Fibroblast of skin of back (primary cell): Measurements from ENCODE around the gene AASS.

Experiments used
- DNase-seq: peaks from one replicate; pipeline ENCODE4 v3.0.0-alpha.2; 2013

The AASS gene

DNA sequence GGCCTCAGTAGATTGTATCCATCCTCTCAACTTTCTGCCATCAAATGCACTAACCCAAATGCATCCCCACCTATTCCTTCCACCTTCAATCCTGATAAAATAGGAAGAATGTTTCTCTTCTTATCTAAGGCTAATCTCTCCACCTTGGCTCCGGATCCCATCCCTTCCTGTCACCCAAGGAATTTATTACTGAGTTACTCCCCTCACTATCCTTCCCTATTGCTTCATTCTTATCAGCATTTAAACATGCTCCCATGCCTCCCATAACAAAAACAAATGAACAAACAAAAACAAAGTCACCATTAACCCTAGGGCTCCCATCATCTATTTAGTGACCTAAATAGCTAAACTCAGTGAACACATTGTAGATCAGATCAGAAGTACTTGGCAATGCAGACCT, 25.3 kb downstream of the AASS start:
- DNase-seq = no peak

DNA sequence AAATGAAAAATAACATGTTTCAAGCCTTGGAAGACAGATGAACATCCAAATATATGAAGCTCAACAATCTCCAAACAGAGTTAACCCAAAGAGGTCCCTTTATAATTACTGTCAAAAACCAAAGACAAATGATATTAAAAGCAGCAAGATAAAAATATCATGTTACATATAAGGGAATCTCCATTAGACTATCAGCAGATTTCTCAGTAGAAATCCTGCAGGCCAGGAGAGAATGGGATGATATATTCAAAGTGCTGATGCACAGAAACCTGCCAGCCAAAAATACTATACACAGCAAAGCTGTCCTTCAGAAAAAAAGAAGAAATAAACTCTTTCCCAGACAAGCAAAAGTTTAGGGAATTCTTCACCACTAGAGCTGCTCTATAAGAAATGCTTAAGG, 41.0 kb downstream of the AASS start:
- DNase-seq = no peak

DNA sequence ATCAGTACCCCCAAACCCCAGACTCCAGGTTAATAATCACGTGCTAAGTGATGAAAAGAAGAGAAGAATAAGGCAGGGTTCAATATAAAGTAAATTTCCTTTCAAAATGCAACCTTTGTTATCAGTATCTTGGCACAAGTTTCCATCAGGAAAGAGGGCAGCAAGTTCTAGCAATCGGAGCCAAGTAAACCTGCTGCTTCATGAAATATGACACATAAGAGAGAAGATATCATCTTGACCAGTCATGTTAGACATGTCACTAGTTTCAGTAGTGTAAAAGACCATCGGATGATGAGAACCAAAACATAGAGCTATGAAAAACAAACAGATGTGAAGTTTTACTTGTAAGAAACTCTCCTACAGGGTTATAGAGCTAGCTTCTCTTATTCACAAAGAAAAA, 44.0 kb downstream of the AASS start:
- DNase-seq = no peak

DNA sequence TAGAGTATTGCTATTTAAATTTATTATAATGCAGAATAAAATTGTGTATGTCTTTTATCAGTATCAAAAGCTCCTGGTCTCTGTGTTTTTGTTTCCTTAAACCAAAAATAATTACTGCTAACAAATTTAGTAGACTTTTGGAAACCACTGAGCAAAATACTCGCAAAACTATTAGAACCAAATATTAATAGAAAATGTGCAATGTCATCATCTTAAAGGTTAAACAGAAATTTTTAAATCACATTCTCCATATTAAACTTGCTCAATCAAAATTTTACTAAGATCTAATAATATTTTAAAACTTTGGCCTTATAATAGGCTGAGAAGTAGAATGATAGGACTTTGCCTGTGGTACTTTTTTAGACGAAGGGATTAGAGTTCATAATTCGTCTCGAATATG, 48.4 kb downstream of the AASS start:
- no peak for DNase-seq

DNA sequence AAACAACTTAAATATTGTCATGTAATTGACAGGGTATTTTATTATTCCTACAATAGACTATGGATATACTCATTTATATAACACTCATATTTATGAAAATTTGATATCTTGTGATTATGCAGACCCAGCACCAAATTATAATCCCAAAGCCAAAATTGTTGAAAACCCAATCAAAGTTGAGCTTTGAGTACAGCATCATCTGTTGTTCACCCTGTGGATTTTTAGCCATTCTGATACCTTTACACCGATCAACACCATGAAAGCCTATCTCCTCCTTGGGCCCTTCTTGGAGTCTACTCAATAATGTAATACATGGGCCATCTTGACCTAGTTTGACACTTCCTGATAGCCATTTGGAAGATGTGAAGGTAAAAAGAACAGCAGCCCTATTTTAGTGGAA, 49.5 kb downstream of the AASS start:
- no peak for DNase-seq

DNA sequence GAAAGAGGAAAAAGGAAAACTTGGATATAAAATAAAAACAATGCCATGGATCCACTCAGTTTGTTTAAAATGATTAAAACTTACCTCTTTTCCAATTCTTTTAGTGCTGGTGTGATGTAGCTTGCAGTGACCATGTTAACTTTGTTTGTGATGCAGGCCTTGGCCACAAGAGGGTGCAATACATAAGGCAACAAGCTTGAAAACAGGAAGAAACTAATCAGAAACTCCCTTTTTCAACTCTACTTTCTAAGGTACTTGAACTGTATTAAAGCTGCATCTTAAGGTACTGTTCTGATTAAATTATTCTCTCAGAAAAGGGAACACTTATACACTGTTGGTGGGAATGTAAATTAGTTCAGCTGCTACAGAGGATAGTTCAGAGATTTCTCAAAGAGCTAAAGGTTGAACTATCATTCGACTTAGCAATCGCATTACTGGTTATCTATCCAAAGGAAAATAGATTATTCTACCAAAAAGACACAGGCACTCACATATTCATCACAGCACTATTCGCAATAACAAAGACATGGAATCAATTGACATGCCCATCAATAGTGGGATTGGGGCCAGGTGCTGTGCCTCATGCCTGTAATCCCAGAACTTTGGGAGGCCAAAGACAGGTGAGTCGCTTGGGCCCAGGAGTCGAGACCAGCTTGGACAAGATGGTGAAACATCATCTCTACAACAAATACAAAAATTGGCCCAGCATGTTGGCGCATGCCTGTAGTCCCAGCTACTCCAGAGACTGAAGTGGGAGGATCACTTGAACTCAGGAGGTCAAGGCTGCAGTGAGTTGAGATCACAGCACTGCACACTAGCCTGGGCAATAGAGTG, 50.9 kb downstream of the AASS start:
- DNase-seq = peak; percentile 67

DNA sequence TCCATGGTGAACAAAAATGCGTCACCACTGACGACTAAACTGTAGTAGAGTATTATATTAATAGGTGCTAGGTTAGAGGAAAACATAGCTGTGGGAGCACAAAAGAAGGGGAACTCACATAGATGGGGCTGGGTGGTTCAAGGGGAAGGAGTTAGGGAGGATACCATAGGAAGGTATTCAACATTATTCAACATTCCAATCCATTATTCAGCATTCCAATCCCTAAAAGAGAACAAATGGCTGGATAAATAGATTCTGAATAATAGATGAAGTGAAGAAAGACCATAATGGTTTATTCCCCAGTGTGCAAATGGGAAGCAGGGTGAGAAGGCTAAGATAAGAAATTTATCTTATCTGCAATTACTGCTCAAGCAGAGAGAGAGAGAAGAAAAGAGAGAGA, 61.4 kb downstream of the AASS start:
- DNase-seq = no peak

DNA sequence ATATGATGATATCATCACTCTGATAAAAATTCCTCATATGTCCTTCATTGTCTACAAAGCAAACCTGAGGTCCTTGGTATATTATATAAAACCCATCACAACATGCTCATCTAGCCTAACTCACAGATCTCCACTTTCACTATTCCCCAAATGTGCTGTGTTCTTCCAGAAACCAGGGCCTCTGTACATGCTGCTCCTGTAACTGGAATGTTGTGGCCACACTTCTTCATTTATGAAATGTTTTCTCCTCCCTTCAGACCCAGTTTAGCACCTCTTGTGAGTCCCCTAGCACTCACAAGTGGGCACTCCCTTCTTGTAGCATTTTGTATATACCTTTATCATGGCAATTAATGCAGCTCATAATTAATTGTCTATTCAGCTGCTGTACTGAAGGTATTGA, 61.9 kb downstream of the AASS start:
- no peak for DNase-seq

DNA sequence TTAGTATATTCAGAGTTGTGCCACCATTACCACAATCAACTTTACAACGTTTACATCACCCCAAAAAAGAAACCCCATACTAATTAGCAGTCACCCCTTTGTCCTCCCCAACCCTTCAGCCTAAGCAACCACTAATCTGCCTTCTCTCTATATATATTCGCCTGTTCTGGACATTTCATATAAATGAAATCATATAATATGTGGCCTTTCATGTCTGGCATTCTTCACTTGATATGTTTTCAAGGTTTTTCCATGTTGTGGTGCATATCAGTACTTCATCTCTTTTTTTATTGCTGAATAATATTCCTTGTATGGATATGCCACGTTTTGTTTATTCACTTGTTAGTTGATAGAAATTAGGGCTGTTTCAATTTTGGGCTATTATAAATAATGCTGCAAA, 70.4 kb downstream of the AASS start:
- no peak for DNase-seq

DNA sequence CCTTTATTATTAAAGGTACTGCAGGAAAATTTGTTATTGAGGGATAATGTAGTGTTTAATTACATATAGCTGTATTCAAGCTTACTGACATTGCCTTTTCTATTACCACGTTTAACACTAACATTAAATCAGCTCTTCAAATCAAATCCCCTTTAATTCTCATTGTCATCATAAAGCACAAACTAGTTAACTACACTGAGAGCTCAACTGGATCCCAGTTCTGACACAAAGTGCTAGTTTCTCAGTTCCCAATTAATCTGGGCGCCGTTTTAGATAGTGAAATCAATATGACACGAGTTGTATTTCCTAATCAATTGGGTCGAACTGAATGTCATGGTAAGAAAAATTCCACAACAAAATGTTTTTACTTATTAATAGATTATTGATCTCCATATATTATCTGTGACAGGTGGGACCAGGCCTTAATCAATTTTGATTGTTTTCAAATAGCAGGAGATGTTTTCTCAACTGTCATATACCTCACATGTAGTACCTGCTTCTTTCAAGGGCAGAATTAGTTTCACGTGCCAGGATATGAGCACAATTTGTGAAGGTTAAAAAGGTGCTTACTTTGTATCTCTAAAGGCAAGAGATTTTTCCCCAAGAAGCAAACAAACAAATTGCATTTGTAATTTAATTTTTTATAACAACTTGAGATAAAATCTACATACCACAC, 71.0 kb downstream of the AASS start:
- DNase-seq = no peak

DNA sequence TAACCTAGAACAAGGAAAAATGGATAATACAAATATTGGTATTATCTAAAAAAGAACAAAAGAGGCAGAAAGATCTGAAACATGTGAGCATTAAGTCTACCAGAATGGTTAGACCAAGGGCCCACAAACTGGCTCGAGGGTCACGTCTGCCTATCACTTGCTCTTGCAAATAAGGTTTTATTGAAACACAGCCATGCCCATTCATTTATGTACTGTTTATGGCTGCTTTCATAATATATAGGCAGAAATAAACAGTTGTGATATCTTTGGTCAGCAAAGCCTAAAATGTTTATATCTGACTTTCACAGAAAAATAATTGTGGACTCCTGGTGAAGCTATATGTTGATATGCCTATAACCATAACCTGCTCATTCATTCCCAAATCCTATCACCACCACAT, 71.8 kb downstream of the AASS start:
- DNase-seq = no peak

DNA sequence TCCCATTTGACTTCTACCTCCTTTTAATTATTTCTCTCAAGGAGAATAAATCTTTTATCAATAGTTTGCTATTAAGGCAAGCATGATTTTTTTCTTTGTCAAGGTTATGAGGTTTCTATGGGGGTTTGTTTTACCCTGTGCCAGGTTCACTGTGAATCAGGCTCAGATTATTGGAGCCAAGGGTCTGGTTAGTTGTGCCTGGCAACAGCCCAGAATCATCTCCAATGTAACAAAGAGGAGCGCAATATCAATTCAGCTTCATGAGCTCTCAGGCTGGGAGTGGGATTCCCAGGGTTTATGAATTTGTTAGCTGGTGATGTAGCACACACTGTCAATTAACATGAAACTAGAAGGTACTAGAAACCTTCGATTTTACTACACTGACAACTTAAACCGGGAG, 73.2 kb downstream of the AASS start:
- DNase-seq = no peak

DNA sequence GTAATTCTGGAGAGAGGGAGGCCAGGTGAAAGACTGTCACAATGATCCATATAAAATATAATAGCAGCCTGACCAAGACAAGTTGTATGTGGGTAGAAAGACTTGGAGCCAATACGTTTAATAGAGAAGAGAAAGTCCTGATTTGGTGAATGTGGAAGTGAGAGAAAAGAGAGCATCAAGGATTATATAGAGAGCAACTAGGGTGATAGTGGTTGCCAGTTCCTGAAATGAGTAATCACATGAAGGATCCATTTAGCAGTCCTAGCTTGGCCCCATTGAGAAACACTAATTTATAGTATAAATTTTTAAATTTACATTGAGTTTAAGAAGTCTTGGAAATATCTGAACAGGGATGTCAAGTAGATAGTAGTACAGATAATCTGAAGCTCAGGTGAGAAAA, 74.0 kb downstream of the AASS start:
- no peak for DNase-seq

DNA sequence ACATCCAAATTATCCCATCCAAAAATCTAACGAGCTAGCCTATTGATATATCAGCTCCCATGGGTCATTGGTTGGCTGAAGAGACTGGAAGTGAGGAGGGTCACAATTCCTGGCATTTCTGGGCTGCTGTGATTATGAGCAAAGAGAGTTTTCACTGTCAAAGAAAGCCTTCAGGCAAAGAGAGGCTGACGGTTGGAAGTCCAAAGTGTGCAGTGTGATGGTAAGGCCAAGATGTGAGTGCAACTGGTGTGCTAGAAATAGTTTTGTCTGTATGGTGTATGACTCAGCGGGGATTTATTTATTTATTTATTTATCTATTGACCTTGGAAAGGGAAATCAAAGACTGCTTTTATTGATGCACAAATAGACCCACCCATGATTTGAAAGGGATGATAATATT, 75.0 kb downstream of the AASS start:
- DNase-seq = no peak

DNA sequence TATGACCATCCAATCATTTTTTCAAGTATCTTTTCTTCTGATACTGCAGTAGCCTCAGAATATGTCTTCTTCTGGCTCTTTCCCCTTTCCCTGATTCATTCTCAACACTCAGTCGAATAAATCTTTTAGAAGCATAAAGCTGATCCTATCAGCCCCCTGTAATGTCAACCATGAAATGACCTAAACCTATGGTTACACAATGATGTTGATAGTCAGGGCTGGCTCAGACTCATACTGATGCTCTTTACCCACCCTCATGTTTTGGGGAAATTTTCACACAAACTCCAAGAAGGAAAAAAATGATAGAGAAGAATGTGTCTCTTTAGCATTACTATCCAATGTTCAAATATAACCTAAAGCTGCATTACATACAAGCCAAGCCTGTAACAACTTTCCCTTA, 76.0 kb downstream of the AASS start:
- no peak for DNase-seq

DNA sequence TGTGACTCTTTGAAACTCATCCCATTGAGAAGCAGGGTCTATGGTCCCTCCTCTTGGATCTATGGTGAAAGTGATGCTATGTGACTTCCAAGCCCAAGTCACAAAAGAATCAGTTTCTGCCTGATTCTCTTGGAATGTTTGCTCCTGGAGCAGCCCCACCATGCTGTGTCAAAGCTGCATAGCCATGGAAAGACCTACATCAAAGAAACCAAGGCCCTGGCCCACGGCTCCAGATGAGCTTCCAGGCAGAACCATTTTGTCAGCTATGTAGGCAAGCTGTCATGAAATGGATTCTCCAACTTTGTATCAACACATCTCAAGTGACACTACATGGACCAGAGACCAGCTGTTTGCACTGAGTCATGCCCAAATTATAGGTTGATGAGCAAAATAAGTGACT, 77.0 kb downstream of the AASS start:
- no peak for DNase-seq

DNA sequence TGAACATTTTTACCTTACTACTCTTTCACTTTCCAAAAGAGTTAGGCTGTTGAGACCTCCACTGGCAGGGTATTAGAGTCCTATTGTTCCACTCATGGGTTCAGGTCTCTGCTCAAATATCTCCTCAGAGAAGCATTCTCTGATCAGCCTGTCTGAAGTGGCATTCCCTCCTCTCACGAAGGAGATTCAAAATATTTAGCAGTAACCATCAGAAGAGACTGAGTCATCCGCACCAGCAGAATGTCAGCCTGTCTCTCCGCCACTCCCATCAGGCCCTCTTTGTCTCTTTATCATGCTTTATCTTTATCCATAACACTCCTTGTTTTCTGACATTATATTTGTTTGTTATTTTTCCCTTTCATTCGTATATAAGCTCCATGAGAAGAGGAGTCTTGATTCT, 79.1 kb downstream of the AASS start:
- DNase-seq = no peak

DNA sequence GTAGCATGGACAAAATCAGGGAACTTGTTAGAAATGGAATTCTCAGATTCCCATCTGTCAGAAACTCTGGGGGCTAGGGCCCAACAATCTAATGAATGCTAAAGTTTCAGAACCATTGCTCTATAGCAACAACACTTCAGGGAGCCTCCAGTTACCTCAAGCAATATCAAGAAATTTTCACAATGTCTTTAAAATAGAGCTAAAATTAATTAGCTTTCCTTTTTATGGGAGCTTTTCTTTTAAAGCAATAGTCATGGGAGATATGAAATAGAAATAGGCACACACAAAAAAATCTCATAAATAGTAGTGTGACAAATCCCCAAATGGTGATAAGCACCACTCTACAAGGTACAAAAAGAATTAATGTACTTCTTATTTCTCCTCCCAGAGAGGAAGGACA, 80.9 kb downstream of the AASS start:
- DNase-seq = no peak

DNA sequence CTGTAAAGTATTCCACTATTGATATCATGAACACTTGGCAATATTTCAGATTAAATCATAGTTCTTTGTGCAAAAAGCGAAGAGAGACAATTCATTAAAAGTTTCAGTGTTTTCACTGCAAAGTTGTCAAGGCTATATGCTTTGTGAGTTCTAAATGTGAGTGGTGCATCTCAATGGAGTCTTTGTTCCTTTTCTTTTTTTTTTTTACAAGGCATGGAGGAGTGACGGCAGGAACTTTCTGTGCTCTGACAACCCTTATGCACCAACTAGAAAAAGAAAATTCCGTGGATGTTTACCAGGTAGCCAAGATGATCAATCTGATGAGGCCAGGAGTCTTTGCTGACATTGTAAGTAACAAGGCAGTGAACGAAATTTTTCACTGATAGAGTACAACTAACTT, 84.5 kb downstream of the AASS start:
- no peak for DNase-seq

DNA sequence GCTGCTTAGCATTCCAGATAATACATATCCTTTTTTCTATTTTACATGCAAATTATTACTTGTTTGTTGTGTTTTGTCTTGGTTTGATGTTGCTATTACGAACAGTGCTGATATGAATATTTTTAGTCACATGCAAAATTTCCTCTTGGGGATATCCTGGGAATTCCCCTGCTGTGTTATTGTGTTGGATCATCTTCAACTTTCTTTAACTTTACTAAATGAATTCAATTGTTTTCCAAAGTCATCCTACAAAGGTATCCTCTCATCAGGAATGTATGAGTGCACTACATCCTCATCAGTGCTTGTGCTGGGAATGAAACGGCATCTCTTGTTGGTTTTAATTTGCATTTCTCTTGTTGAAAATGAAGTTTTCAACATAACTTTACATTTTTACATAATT, 87.1 kb downstream of the AASS start:
- no peak for DNase-seq

DNA sequence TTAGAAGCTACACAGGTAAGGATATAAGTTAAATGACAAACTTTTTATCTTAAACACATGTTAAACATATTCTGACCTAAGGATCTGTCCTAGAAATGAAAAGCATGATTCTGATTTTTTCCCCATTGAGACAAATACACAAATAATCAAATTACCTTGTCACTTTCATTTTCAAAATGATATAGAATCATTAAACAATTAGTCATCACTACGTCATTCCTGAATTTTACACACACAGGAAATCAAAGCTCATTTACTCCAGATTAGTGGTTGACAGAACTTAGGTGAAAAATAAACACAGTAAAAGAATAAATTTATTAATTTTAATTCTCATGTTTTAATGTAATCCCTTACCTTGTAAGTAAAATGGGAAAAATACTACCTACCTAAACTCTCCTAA, 89.0 kb downstream of the AASS start:
- DNase-seq = no peak

DNA sequence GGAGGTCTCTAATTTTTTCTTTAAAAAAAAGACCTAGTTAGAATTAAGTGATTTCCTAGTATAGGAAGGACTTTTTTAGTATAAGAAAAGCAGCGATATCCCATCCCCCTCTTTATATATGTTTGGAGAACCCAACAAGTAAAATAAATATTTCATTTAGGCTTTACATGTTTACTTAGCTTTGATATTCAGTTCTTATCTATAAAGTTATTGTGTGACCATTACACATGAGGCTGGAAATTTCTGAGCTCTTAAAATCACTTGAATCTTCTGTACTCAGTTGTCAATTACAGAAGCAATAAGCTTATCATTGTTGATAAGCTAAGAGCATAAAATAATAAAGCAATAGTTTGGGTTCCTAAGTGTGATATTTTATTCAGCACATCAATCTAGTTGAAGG, 89.7 kb downstream of the AASS start:
- DNase-seq = no peak

DNA sequence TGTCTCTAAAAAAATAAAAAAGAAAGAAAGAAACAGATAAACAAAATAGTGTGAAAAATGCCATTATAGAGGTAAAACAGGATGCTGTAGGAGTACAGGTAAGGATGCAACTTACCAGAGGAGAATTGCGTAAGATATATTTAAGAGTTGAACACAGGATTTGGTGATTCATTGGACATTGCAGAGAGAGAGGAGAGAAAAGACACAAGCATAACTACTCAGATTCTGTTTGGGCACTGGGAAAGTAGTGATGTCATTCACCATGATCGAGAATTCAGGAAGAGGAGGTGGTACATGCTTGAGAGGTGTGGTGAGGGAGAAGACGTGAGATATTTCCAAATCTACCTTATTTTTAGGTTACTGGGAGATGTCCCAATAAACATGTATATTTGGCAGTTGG, 97.6 kb downstream of the AASS start:
- no peak for DNase-seq

DNA sequence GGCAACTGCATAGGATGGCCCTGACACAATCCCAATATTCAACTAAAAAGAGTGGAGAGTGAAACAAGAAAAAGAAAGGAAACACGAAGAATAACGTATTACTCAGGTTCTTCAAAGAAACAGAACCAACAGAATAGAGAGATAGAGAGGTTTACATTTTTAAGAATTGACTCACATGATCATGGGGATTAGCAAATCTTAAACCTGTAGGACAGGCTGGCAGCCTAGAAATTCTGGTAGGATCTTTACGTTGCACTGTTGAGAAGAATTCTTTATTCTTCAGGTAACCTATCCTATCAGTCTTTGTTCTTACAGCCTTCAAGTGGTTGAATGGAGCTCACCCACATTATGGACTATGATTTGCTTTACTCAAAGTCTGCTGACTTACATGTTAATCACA, 103.9 kb downstream of the AASS start:
- DNase-seq = no peak

DNA sequence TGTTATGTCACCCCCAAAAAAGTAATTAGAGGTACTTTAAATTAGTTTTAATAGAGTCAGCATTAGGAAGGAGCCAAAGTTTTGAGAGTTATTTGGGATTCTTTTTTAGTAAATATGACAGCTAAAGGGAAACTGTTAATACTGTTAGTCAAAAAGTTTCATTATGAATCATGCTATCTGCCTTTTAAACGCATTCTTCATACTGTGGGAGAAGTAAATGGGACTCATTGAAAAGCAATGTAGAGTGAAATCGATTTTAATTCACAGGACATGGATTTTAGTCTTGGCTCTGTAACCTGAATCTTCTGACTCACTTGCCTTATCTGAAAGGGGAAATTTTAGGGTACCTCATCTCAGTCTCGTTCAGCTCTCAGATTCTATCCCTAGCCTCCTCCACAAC, 105.1 kb downstream of the AASS start:
- peak; percentile 18 for DNase-seq
